Activated B cell treated with CpG ODN at 0.5 μM for 24 hours (primary cell): ENCODE results near the gene PPCS. TPM values are rescaled to one million over a fixed set of nuclear protein-coding genes. Genes with fewer than 3 reads are reported as not detected.
"Not testable (repeated sequence)": the region's sequence is repeated elsewhere in the genome, so short reads cannot be mapped to it uniquely, and the experiment has no call there.

Experiments
- ATAC-seq: fragments of 200-7000 bp; cut with Tn5 transposase; one replicate; pipeline ENCODE4 v1.10.0; 2021; ENCODE audit warnings: low read depth, mild to moderate bottlenecking, moderate library complexity
- CTCF ChIA-PET: fragments of 350-600 bp; sonication (Branson Sonifier 250); formaldehyde crosslinking; loops from one replicate; lab custom pipeline; 2021; ENCODE audit warnings: antibody characterized with exemption; lab: Charles Lee
- POLR2A ChIA-PET: fragments of 350-600 bp; sonication (Branson Sonifier 250); formaldehyde crosslinking; loops from one replicate; lab custom pipeline; 2021; ENCODE audit warnings: antibody characterized with exemption; lab: Charles Lee
- DNase-seq: peaks from one replicate; pipeline ENCODE4 v3.0.0; 2022
- H3K27ac Mint-ChIP-seq: one replicate; pipeline ENCODE4 v1.8.0; 2020; ENCODE audit warnings: mixed read lengths
- H3K27me3 Mint-ChIP-seq: one replicate; pipeline ENCODE4 v1.8.0; 2021; ENCODE audit warnings: mixed read lengths
- H3K36me3 Mint-ChIP-seq: one replicate; pipeline ENCODE4 v1.8.0; 2021; ENCODE audit warnings: low read depth, mixed read lengths
- H3K4me1 Mint-ChIP-seq: one replicate; pipeline ENCODE4 v1.8.0; 2021; ENCODE audit warnings: mixed read lengths
- H3K4me3 Mint-ChIP-seq: one replicate; pipeline ENCODE4 v1.8.0; 2020; ENCODE audit warnings: mild to moderate bottlenecking, mixed read lengths
- H3K9me3 Mint-ChIP-seq: one replicate; pipeline ENCODE4 v1.8.0; 2020; ENCODE audit warnings: mixed read lengths
- CTCF ChIP-seq: fragments of 200-600 bp; IDR thresholded peaks from one replicate; pipeline ENCODE4 v1.8.0; 2022; ENCODE audit warnings: antibody characterized with exemption, mild to moderate bottlenecking
- intact Hi-C: fragments of 100-400 bp; cut with micrococcal nuclease; formaldehyde crosslinking; loops from one replicate; pipeline ENCODE4 v1.15.1; 2024
- total RNA-seq: library from RNA; stranded (reverse); gene quantifications from 2 replicates; pipeline ENCODE4 v1.2.3, GENCODE V29; 2022

PPCS gene
- total RNA-seq, 1 donor from 2014 or later, result 63.1 TPM

- no peaks in the 10 kb centered on the region for H3K36me3 Mint-ChIP-seq
- no peaks in the 10 kb centered on the region for H3K9me3 Mint-ChIP-seq
- H3K4me1 Mint-ChIP-seq, result no peaks in the 10 kb centered on the region
- no peak overlapping the region for H3K4me3 Mint-ChIP-seq
- CTCF ChIA-PET, result no interaction called here
- ATAC-seq (no peak), DNase-seq (no peak)
- intact Hi-C loops, result no loop called here
- H3K27ac Mint-ChIP-seq, result no peak overlapping the region
- no peaks in the 10 kb centered on the region for H3K27me3 Mint-ChIP-seq
- POLR2A ChIA-PET, result interaction anchor here (0.5 kb wide), 2 partner anchors 11 to 52 kb away, joined by 4 read pairs; no protein-coding TSS in a partner anchor
- TF ChIP-seq CTCF, result no peak
Observed at GRCh38 chr1:42469727-42470126, 13.4 kb downstream of the PPCS start.

GRCh38 chr1:42476605-42477004 lies 20.3 kb downstream of the PPCS start:
- ChIA-PET POLR2A (no interaction called here), CTCF (no interaction called here)
- Mint-ChIP-seq H3K4me3 (no peak overlapping the region), H3K4me1 (no peaks in the 10 kb centered on the region), H3K9me3 (no peaks in the 10 kb centered on the region), H3K27ac (no peak overlapping the region), H3K27me3 (no peaks in the 10 kb centered on the region), H3K36me3 (no peaks in the 10 kb centered on the region)
- no peak for ATAC-seq
- intact Hi-C loops, result no loop called here
- no peak for TF ChIP-seq CTCF
- DNase-seq, result no peak

- H3K9me3 Mint-ChIP-seq, H3K4me3 Mint-ChIP-seq, H3K27ac Mint-ChIP-seq, H3K27me3 Mint-ChIP-seq, H3K4me1 Mint-ChIP-seq, ATAC-seq, POLR2A ChIA-PET, H3K36me3 Mint-ChIP-seq, DNase-seq, CTCF ChIA-PET, intact Hi-C loops: not testable (repeated sequence)
Observed at GRCh38 chr1:42477354-42477753, 21.0 kb downstream of the PPCS start.

- ChIA-PET POLR2A (no interaction called here), CTCF (no interaction called here)
- Mint-ChIP-seq H3K27ac (no peak overlapping the region), H3K36me3 (peaks cover 4% of the 10 kb centered on the region), H3K9me3 (no peaks in the 10 kb centered on the region), H3K4me1 (no peaks in the 10 kb centered on the region), H3K4me3 (no peak overlapping the region), H3K27me3 (no peaks in the 10 kb centered on the region)
- DNase-seq (no peak), ATAC-seq (no peak)
- intact Hi-C loops, result no loop called here
- no peak for TF ChIP-seq CTCF
Observed at GRCh38 chr1:42477775-42478174, 21.4 kb downstream of the PPCS start.

GRCh38 chr1:42479621-42480020 lies 23.3 kb downstream of the PPCS start:
- Mint-ChIP-seq H3K4me1 (no peaks in the 10 kb centered on the region), H3K27ac (no peak overlapping the region), H3K4me3 (no peak overlapping the region), H3K36me3 (peaks cover 12% of the 10 kb centered on the region), H3K27me3 (no peaks in the 10 kb centered on the region), H3K9me3 (no peaks in the 10 kb centered on the region)
- POLR2A ChIA-PET, result no interaction called here
- no peak for TF ChIP-seq CTCF
- ATAC-seq (no peak), DNase-seq (no peak)
- CTCF ChIA-PET, result no interaction called here
- intact Hi-C loops, result no loop called here

- no peak overlapping the region for H3K4me3 Mint-ChIP-seq
- no peak overlapping the region for H3K27ac Mint-ChIP-seq
- no peaks in the 10 kb centered on the region for H3K27me3 Mint-ChIP-seq
- ChIA-PET POLR2A (interaction anchor here (0.7 kb wide), 1 partner anchor 11 kb away, joined by 4 read pairs; no protein-coding TSS in a partner anchor), CTCF (interaction anchor here (1.0 kb wide), 1 partner anchor 33 kb away, joined by 6 read pairs; no protein-coding TSS in a partner anchor)
- no peaks in the 10 kb centered on the region for H3K4me1 Mint-ChIP-seq
- no peak for TF ChIP-seq CTCF
- H3K9me3 Mint-ChIP-seq, result no peaks in the 10 kb centered on the region
- intact Hi-C loops, result no loop called here
- ATAC-seq, result no peak
- peaks cover 12% of the 10 kb centered on the region for H3K36me3 Mint-ChIP-seq
- DNase-seq, result no peak
Observed at GRCh38 chr1:42480921-42481320, 24.6 kb downstream of the PPCS start.
